Adrenal gland (tissue), 5 donors: ENCODE data around the gene CKM.

Experiments
- POLR2A ChIP-seq, 2 donors: fragments of 450-650 bp; IDR thresholded peaks; one replicate each; pipeline ENCODE4 v1.6.1; 2017; ENCODE audit warnings: antibody characterized with exemption in 2 of 2, mild to moderate bottlenecking in 2 of 2, moderate library complexity in 1 of 2
- TF ChIP-seq, protein P1 (sequence below), 6 experiments: fragments of 450-650 bp in 4 of 6; fragments of 200-600 bp in 2 of 6; sonication (generic) in 1 of 6; IDR thresholded peaks; 1 replicate in 5 of 6; 2 replicates in 1 of 6; pipeline versions ENCODE4 v1.5.1 to v1.8.0; 2016 to 2021; ENCODE audit warnings: antibody characterized with exemption in 6 of 6, mild to moderate bottlenecking in 2 of 6, moderate library complexity in 1 of 6
- donor health status: DM: no; HTN: no; CAD: no.

DNA sequence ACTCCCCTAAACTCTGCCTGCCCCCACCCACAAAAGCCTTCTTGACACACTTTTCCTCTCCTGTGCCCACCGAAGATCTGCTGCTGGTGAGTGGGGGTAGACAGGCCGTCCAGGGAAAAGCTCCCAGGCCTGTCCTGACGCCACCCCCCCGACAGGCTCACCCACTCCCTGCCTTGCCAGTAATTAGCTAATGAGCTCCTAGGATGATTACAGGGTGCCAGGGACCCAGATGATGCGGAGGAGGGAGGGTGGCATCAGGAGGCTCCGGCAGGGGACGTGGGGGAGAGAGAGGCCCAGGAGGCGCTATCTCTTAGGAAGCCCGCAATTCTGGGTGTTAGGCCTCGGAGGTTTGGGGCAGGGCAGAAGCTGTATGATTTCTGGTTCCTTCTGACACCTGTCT, 44.6 kb downstream of the CKM start:
- TF ChIP-seq, protein P1, sequence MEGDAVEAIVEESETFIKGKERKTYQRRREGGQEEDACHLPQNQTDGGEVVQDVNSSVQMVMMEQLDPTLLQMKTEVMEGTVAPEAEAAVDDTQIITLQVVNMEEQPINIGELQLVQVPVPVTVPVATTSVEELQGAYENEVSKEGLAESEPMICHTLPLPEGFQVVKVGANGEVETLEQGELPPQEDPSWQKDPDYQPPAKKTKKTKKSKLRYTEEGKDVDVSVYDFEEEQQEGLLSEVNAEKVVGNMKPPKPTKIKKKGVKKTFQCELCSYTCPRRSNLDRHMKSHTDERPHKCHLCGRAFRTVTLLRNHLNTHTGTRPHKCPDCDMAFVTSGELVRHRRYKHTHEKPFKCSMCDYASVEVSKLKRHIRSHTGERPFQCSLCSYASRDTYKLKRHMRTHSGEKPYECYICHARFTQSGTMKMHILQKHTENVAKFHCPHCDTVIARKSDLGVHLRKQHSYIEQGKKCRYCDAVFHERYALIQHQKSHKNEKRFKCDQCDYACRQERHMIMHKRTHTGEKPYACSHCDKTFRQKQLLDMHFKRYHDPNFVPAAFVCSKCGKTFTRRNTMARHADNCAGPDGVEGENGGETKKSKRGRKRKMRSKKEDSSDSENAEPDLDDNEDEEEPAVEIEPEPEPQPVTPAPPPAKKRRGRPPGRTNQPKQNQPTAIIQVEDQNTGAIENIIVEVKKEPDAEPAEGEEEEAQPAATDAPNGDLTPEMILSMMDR (IDR thresholded peaks at IDR 0.05) = no peak
- TF ChIP-seq POLR2A (IDR thresholded peaks at IDR 0.05) = no peak
